HG03575 (cell line): ENCODE data around the gene ZNF598.
"Not testable (repeated sequence)": the region's sequence is repeated elsewhere in the genome, so short reads cannot be mapped to it uniquely, and the experiment has no call there.

ENCODE experiments used
- ATAC-seq: cut with Tn5 transposase; IDR thresholded peaks from one replicate; pipeline ENCODE4 v1.9.1; 2021; ENCODE audit not compliant: unreplicated experiment, insufficient number of reproducible peaks, low FRiP score; ENCODE audit errors: extremely low read depth

The ZNF598 gene

GRCh38 chr16:2013527-2013926 lies 3.9 kb upstream of the ZNF598 start:
- no peak for ATAC-seq

GRCh38 chr16:2011726-2012125 lies 2.1 kb upstream of the ZNF598 start:
- not testable (repeated sequence) for ATAC-seq

DNA sequence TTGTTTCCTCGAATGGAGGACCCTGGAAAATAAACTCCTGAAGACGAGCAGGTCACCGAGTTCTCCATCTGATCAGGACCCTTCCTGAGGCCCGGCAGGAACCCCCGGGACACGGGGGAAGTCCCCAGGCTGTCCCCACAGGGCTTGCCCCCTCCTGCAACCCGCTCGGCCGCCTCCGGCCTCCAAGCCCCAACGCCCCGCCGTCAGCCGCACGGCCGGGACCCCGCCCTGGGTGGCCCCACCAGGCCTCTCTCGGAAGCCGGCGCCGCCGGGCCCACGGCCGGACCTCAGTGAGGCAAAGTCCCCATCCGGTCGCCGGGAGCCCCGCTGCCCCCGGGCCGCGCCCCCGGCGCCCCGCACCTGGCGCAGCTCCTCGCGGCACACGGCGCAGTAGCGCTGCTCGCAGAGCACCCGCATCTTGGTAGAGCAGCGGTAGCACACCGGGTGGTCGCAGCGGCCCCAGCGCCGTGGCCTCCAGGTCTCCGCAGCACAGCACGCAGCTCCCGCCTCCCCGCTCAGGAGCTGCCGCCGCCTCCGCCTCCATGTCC lies 383 bp downstream of the ZNF598 start:
- ATAC-seq, result no peak

DNA sequence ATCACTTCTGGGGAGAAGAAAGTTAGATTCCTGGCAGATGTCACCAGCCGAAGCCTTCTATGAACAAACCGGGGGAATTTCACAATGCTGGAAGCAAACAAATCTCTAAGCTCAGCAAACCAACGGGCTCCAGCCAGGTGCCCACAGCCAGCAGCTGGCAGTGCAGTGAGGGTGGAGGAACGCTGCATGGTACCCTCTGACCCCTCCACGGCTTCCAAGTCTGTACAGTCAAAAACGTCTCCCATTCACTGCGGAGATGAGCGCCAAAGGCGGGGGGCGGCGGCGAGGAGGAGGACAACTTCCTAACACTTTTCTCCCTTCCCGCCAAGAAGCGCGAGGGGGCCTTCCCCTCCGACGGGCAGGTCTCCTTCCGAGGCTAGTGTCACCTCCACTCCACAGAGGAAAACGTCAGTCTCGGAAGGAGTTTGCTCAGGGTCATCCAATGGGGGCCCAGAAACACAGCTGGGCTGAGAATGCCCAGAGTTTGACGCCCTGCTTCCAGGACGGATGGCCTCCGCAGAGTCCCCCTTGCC lies 924 bp downstream of the ZNF598 start:
- ATAC-seq, result no peak

DNA sequence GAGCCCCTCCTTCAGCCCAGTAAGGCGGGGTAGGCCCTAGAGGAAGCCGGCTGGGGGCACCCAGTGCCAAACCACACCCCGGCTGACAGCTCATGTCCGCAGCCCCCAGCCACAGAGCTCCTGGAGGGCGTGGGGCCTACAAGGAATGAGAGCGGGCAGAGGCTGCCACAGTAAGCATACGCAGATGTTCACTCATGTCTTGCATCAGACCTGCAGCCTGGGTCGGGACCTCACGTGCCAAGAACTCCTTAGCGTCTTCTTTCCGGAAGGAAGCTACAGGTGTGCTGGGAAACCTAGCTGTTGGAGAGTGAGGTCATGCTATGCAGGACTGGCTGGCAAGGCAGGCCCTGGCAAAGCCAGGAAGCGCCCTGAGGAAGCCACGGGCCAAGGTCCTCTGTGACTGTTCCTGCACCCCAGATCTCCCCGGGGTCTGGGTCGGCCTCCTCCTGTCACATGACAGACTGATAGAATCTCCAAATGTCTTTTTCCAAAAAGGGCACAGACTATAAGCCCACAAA lies 1.6 kb downstream of the ZNF598 start:
- no peak for ATAC-seq

GRCh38 chr16:2007081-2007836 lies 2.4 kb downstream of the ZNF598 start:
- ATAC-seq, result no peak

DNA sequence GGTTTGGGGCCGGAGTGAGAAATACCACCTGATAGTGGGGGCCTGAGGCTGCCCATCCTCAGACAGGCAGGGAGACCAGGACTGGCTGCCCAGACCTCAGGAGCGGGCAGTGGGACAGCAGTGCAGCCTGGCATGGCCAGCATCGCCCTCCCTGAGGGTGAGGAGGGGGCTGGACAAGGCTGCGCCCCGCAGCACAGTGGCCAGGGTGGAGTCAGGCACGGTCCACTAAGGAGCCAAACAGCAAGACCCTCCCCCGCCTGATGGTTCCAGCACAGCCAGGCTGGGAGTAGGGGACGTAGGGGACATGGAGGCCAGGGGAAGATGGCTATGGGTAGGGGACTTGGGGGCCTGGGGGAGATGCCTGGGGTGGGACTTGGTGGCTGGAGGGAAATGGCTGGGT lies 3.3 kb downstream of the ZNF598 start:
- no peak for ATAC-seq

DNA sequence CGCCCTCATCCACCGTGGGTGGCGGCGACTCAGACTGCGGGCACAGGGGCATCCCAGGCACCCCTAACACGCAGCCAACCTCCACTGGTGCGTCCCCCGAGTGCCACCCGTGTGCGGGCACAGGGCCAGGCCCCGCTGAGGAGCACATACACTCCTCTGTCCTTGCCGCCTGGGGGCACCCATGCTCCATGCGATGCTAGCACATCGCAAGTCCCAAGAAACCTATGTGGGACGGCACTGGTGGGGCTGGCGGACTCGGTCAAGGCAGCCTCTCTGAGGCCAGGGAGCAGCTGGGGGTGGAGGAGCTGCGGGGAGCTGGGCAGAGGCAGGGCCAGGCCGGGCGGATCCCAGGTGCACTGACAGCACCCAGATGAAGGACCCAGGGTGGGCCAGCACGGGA lies 4.0 kb downstream of the ZNF598 start:
- no peak for ATAC-seq

DNA sequence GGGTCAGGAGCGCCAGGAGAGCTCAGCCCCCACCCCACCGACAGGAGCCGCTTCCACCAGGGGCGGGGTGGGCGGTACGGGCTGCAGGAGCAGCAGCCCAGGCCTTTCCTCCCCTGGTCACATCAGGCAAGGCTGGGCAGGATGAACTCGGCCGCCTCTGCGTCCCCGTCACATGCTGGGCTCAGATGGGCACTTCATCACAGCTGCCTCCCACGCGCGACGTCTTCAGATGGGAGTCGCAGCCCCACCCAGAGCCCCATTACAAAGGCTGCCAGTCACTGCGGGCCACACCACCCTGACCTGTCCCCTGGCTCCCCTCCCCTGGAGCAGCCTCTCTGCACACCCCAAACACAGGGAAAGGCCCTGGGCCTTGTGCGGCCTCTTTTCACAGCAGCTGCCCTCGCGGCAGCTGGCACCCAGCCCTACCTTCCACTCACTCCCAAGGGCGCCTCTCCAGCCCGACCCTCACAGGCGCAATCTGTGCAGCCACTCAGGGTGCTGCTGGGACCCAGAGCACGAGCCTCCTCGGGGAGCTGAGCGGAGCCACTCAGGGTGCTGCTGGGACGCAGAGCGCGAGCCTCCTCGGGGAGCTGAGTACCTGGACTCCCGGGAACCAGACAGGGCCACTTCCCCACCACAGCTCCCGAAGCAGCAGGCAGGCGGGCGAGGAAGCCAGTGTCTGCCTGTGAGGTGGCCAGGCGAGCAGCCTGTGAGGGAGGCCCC lies 4.7 kb downstream of the ZNF598 start:
- no peak for ATAC-seq

DNA sequence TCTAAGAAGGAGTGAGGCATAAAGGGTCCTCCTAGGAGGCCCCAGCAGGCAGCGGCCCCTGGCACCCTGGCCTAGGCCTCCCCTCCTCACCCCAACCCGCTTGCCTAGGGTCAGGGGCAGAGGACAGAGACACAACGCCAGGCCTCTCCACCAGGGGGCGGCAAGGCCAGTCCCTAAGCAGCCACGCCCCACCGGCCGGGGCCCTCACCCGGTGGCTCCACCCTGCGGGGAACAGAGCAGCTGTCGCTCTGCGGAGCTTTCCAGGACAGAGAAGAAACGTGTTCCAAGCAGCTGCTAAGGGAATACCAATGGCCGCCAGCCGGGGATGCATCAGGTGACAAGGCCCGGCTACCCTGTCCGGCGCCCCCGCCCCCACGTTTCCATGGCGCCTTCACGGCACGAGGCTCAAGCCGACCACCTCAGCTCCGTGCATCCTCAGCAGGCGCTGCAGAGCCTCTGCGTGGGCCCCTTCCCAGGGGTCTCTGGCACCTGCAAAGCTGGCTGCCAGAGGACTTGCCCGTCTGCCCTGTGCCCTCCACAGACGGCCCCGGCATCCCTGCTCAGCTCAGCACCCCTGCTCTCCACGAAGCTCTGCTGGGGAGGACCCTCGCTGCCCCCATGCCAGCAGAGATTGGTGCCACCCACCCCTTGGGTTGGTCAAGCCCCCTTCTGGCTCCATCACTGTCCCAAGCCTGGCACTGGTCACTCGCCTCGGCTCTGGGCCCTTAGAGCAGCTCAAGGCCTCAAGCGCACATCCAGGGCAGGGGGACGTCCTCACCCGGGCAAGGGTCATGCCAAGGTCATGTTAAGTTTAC lies 5.6 kb downstream of the ZNF598 start:
- no peak for ATAC-seq

DNA sequence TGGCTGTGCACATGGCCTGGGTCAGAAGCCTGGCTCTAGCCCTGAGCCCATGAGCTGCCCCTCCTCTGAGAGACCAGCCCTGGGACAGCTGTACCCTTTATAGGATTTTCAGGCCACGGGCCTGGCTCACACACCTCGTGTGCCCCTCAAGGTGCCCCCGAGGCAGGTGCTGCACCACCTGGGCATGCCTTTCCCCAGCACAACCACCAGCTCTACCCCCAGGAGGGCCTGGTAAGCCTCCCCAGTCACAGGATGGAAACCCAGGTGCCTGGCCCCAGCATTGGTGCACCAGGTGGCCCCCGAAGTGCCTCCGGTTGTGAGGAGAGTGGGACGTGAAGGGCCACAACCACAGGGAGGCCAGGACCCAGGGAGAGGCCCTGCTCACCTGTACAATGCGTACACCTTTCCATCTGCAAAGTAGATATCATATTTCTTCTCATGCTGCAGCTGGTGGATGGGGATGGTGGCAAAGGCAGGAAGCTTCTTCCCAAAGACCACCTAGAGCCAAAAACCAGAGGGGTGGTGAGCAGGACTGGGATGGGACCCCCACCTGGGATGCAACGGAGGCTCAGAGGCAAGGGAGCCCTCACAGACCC lies 6.3 kb downstream of the ZNF598 start:
- ATAC-seq, result no peak

DNA sequence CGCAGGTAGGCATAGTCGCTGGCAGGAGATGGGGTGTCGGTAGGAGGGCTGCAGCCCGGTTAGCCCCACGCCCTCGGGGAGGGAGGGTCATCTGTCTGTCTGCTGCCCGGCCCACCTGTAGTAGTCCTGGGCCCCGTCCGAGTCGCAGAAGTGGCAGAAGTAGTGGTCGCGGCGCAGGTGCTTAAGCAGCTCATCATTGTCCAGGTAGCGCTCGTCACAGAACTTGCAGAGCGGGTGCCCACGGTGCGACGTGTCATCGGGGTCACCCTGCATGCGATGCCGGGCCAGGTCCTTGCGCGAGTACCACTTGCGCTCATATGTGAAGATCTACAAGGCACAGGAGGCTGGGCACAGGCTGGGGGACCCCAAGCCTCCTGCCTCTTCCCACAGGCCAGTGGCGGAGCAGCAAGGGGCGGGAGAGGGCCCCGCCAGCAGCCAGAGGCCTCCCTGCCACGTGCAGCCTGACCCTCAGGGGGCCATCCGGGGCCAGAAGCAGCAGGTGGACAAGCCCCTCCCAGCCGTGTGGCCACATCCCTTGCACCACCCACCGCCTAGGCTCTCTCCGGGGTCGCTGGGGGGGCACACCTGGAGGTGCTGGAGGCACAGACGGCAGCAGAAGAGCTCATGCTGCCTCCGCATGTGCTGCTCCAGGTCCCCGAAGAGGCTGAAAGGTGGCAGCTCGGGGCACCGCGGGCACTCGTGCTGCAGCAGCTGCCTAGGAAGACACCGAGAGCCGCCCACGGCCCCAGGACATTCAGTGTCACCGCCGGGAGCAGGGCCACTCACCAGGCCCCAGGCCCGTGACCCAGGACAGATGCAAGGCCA lies 7.0 kb downstream of the ZNF598 start:
- no peak for ATAC-seq

- no peak for ATAC-seq
Measured at GRCh38 chr16:2001456-2002355, 7.9 kb downstream of the ZNF598 start.

GRCh38 chr16:2001035-2001434 lies 8.6 kb downstream of the ZNF598 start:
- no peak for ATAC-seq

DNA sequence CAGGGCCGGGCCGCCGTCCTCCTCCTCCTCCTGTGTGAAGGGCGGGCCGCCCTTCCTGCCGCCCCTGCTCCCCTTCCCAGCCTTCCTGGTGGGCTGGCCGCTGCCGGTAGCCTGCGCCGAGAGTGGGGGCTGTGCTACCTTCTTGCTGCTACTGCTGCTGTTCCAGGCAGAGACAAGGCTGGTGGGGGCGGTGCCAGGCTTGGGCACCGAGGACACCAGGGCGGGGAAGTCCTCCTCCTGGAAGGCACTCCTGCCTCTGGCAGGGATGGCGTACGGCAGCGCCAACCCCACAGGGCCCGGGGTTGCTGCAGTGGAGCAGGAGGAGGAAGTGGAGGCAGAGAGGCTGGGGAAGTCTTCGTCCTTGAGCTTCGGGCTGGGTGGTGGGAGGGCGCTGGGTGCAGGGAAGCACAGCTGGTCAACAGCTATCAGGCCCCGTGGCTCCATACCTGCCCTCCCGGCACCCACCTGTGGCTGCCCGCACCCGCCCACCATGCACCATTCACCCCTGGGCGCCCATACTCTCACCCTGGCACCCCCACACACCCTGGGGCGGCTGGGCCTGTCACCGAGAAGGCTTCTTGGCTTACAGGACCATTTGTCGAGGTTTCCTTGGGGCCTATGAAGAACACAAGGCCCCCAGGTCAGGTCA lies 9.6 kb downstream of the ZNF598 start:
- ATAC-seq, result no peak
